ENCODE data around the gene DNAJC12. TPM values are rescaled to one million over a fixed set of nuclear protein-coding genes. Genes with fewer than 3 reads are reported as not detected.

DNAJC12 gene
- total RNA-seq, 1 experiment from 2014 or later = 2.2 TPM

GRCh38 chr10:67851186-67851585 lies 13.2 kb upstream of the DNAJC12 start:
- Histone ChIP-seq H3K4me3 (ENCODE audit: low read depth, low read length) (no peak overlapping the region), H3K4me1 (no peaks in the 10 kb centered on the region), H3K27me3 (replicated peaks; ENCODE audit: control insufficient read depth, insufficient read depth, low read length) (no peaks in the 10 kb centered on the region), H3K36me3 (ENCODE audit: control insufficient read depth, insufficient read depth, low read length) (no peaks in the 10 kb centered on the region), H3K9me3 (no peaks in the 10 kb centered on the region)
- no peaks in the 10 kb centered on the region for H3K9me3 Mint-ChIP-seq (ENCODE audit: unreplicated experiment)
- no peak for TF ChIP-seq CTCF (IDR thresholded peaks at IDR 0.05; ENCODE audit: insufficient read depth in 1 of 2, low read depth in 1 of 2, low read length in 1 of 2, severe bottlenecking in 1 of 2, unreplicated experiment in 1 of 2)
- intact Hi-C loops (cut with micrococcal nuclease; ENCODE audit: unreplicated experiment) = loop anchor here (10.0 kb wide), 1 partner anchor 484 kb away; the partner anchor contains the start of genes HNRNPH3 and PBLD
- ChIA-PET CTCF (interaction anchor here (0.6 kb wide), 1 partner anchor 362 kb away, joined by 7 read pairs; no protein-coding TSS in a partner anchor), POLR2A (no interaction called here)
- peaks cover 20% of the 10 kb centered on the region for H3K4me1 Mint-ChIP-seq (ENCODE audit: low read depth, unreplicated experiment)
- peaks cover 7% of the 10 kb centered on the region for H3K36me3 Mint-ChIP-seq (ENCODE audit: insufficient read depth, unreplicated experiment)
- BruUV-seq (replicated peaks) = no TSS peak
- H3K27me3 Mint-ChIP-seq (ENCODE audit: insufficient read depth, unreplicated experiment) = no peaks in the 10 kb centered on the region
- no peak overlapping the region for H3K4me3 Mint-ChIP-seq (ENCODE audit: unreplicated experiment)
- no peak overlapping the region for H3K27ac Mint-ChIP-seq (ENCODE audit: unreplicated experiment)
- no peak for DNase-seq

- Histone ChIP-seq H3K36me3 (ENCODE audit: control insufficient read depth, insufficient read depth, low read length) (no peaks in the 10 kb centered on the region), H3K27me3 (replicated peaks; ENCODE audit: control insufficient read depth, insufficient read depth, low read length) (no peaks in the 10 kb centered on the region), H3K4me3 (ENCODE audit: low read depth, low read length) (peak overlapping the region; percentile 51), H3K9me3 (no peaks in the 10 kb centered on the region), H3K4me1 (no peaks in the 10 kb centered on the region)
- Mint-ChIP-seq H3K27me3 (ENCODE audit: insufficient read depth, unreplicated experiment) (no peaks in the 10 kb centered on the region), H3K36me3 (ENCODE audit: insufficient read depth, unreplicated experiment) (peaks cover 7% of the 10 kb centered on the region), H3K4me3 (ENCODE audit: unreplicated experiment) (peak overlapping the region; percentile 94), H3K27ac (ENCODE audit: unreplicated experiment) (peak overlapping the region; percentile 95), H3K9me3 (ENCODE audit: unreplicated experiment) (no peaks in the 10 kb centered on the region), H3K4me1 (ENCODE audit: low read depth, unreplicated experiment) (peaks cover 6% of the 10 kb centered on the region)
- BruUV-seq (replicated peaks) = TSS peak; percentile 98
- CTCF ChIA-PET = no interaction called here
- DNase-seq = peak; percentile 98
- intact Hi-C loops (cut with micrococcal nuclease; ENCODE audit: unreplicated experiment) = loop anchor here (1.0 to 10.0 kb wide), 4 partner anchors 46 to 485 kb away; partner anchors contain the start of genes HNRNPH3 and PBLD
- no peak for TF ChIP-seq CTCF (IDR thresholded peaks at IDR 0.05; ENCODE audit: insufficient read depth in 1 of 2, low read depth in 1 of 2, low read length in 1 of 2, severe bottlenecking in 1 of 2, unreplicated experiment in 1 of 2)
- POLR2A ChIA-PET = interaction anchor here (0.6 to 1.2 kb wide), 6 partner anchors 19 to 483 kb away, joined by 3 to 7 read pairs (median 6); partner anchors contain the start of gene HNRNPH3
These were observed 11.5 kb upstream of the DNAJC12 start for GRCh38 chr10:67849331-67850011.

- peaks cover 7% of the 10 kb centered on the region for H3K4me1 Mint-ChIP-seq (ENCODE audit: low read depth, unreplicated experiment)
- Histone ChIP-seq H3K4me1 (peaks cover 6% of the 10 kb centered on the region; the same call in 1 of the 2 replicates), H3K9me3 (peaks cover 11% of the 10 kb centered on the region; the same call in 1 of the 2 replicates), H3K36me3 (ENCODE audit: control insufficient read depth, insufficient read depth, low read length) (no peaks in the 10 kb centered on the region), H3K4me3 (ENCODE audit: low read depth, low read length) (no peak overlapping the region), H3K27me3 (replicated peaks; ENCODE audit: control insufficient read depth, insufficient read depth, low read length) (no peaks in the 10 kb centered on the region)
- ChIA-PET CTCF (no interaction called here), POLR2A (no interaction called here)
- BruUV-seq (replicated peaks) = no TSS peak
- H3K27me3 Mint-ChIP-seq (ENCODE audit: insufficient read depth, unreplicated experiment) = no peaks in the 10 kb centered on the region
- H3K27ac Mint-ChIP-seq (ENCODE audit: unreplicated experiment) = no peak overlapping the region
- intact Hi-C loops (cut with micrococcal nuclease; ENCODE audit: unreplicated experiment) = no loop called here
- H3K4me3 Mint-ChIP-seq (ENCODE audit: unreplicated experiment) = no peak overlapping the region
- no peaks in the 10 kb centered on the region for H3K36me3 Mint-ChIP-seq (ENCODE audit: insufficient read depth, unreplicated experiment)
- H3K9me3 Mint-ChIP-seq (ENCODE audit: unreplicated experiment) = no peaks in the 10 kb centered on the region
- no peak for DNase-seq
- TF ChIP-seq CTCF (IDR thresholded peaks at IDR 0.05; ENCODE audit: insufficient read depth in 1 of 2, low read depth in 1 of 2, low read length in 1 of 2, severe bottlenecking in 1 of 2, unreplicated experiment in 1 of 2) = no peak
These were observed 5.3 kb upstream of the DNAJC12 start for GRCh38 chr10:67843284-67843683.
